Measurements from ENCODE around the gene PPP1R7.

Gene PPP1R7

GRCh38 chr2:241109210-241110088, 40.8 kb upstream of the PPP1R7 start:
- Histone ChIP-seq H3K9me3 (ENCODE audit: insufficient read depth, low read length, severe bottlenecking) (no peaks in the 10 kb centered on the region), H3K27me3 (ENCODE audit: insufficient read depth, low read length, poor library complexity) (no peaks in the 10 kb centered on the region), H3K4me2 (ENCODE audit: insufficient read depth, low read length) (no peak overlapping the region), H3K36me3 (ENCODE audit: insufficient read depth, low read length) (peaks cover 50% of the 10 kb centered on the region), H3K9ac (ENCODE audit: low read depth, low read length) (no peak overlapping the region), H3K4me3 (ENCODE audit: low read depth in 1 of 2, low read length in 2 of 2) (no peak overlapping the region), H3K79me2 (ENCODE audit: insufficient read depth, low read length) (no peaks in the 10 kb centered on the region), H2AFZ (ENCODE audit: low read depth, low read length) (no peak overlapping the region), H4K20me1 (ENCODE audit: insufficient read depth, low read length) (0 out of 2 replicates have a peak, but pooled peaks cover 3% of the 10 kb centered on the region), H3K4me1 (ENCODE audit: insufficient read depth, low read length) (no peaks in the 10 kb centered on the region), H3K27ac (ENCODE audit: low read length) (no peak overlapping the region)
- ATAC-seq (ENCODE audit: insufficient read depth, low read depth) (no peak), DNase-seq (no peak)
- TF ChIP-seq, protein P1, sequence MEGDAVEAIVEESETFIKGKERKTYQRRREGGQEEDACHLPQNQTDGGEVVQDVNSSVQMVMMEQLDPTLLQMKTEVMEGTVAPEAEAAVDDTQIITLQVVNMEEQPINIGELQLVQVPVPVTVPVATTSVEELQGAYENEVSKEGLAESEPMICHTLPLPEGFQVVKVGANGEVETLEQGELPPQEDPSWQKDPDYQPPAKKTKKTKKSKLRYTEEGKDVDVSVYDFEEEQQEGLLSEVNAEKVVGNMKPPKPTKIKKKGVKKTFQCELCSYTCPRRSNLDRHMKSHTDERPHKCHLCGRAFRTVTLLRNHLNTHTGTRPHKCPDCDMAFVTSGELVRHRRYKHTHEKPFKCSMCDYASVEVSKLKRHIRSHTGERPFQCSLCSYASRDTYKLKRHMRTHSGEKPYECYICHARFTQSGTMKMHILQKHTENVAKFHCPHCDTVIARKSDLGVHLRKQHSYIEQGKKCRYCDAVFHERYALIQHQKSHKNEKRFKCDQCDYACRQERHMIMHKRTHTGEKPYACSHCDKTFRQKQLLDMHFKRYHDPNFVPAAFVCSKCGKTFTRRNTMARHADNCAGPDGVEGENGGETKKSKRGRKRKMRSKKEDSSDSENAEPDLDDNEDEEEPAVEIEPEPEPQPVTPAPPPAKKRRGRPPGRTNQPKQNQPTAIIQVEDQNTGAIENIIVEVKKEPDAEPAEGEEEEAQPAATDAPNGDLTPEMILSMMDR (IDR thresholded peaks at IDR 0.05; ENCODE audit: borderline replicate concordance, extremely low read depth, low read length, poor library complexity, severe bottlenecking) = no peak
- TF ChIP-seq EZH2 (IDR thresholded peaks at IDR 0.05; ENCODE audit: borderline replicate concordance, low read depth, low read length, severe bottlenecking) = no peak

GRCh38 chr2:241110089-241110606, 40.1 kb upstream of the PPP1R7 start:
- Histone ChIP-seq H3K27ac (ENCODE audit: low read length) (no peak overlapping the region), H3K9me3 (ENCODE audit: insufficient read depth, low read length, severe bottlenecking) (no peaks in the 10 kb centered on the region), H4K20me1 (ENCODE audit: insufficient read depth, low read length) (0 out of 2 replicates have a peak, but pooled peaks cover 3% of the 10 kb centered on the region), H3K4me3 (ENCODE audit: low read depth in 1 of 2, low read length in 2 of 2) (no peak overlapping the region), H3K79me2 (ENCODE audit: insufficient read depth, low read length) (no peaks in the 10 kb centered on the region), H3K9ac (ENCODE audit: low read depth, low read length) (no peak overlapping the region), H3K36me3 (ENCODE audit: insufficient read depth, low read length) (peaks cover 57% of the 10 kb centered on the region), H3K4me1 (ENCODE audit: insufficient read depth, low read length) (no peaks in the 10 kb centered on the region), H3K27me3 (ENCODE audit: insufficient read depth, low read length, poor library complexity) (no peaks in the 10 kb centered on the region), H2AFZ (ENCODE audit: low read depth, low read length) (no peak overlapping the region), H3K4me2 (ENCODE audit: insufficient read depth, low read length) (no peak overlapping the region)
- no peak for DNase-seq
- no peak for ATAC-seq (ENCODE audit: insufficient read depth, low read depth)
- TF ChIP-seq EZH2 (IDR thresholded peaks at IDR 0.05; ENCODE audit: borderline replicate concordance, low read depth, low read length, severe bottlenecking) = no peak
- TF ChIP-seq, protein P1 (IDR thresholded peaks at IDR 0.05; ENCODE audit: borderline replicate concordance, extremely low read depth, low read length, poor library complexity, severe bottlenecking) = no peak

DNA sequence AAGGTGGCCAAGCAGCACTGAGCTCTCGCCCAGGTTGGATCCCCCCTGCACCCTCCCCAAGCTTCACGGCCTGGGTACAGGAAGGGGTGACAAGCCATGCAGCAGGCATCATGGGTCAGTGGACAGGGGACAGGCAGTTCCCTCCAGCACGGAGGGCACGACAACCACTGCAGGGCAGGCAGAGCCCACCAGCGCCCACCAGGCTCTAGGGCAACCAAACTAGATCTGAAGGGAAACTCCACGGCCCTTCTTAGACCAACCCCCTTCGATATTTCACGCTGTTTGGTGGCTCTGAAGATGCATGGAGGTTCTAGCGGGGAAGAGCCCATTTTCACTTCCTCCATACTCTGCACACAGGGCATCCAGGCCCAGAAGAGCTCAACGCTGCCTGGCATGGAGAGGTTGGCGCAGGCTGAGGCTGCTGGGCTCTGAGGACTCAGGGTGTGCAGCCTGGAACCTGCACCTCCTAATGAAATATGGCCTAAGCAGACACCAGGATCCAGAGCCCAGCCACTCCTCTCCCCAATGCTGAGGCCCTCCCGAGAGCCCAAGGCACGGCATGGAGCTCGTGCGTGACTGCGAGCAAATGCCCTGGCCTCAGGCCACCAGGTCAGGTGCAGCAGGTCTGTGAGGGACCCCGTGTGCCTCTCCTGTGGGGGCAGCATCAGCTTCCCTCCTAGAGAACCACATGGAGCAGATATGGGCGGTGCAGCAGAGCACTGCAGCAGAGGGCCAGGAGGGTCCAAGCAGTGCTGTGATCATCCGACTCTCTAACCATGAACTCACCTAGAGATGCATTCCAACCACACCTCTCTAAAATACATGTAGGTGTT, 39.4 kb upstream of the PPP1R7 start:
- no peaks in the 10 kb centered on the region for H3K9me3 ChIP-seq (ENCODE audit: insufficient read depth, low read length, severe bottlenecking)
- TF ChIP-seq, protein P1 (IDR thresholded peaks at IDR 0.05; ENCODE audit: borderline replicate concordance, extremely low read depth, low read length, poor library complexity, severe bottlenecking) = no peak
- no peak for TF ChIP-seq EZH2 (IDR thresholded peaks at IDR 0.05; ENCODE audit: borderline replicate concordance, low read depth, low read length, severe bottlenecking)
- no peak overlapping the region for H3K4me2 ChIP-seq (ENCODE audit: insufficient read depth, low read length)
- H3K36me3 ChIP-seq (ENCODE audit: insufficient read depth, low read length) = peaks cover 63% of the 10 kb centered on the region
- H3K79me2 ChIP-seq (ENCODE audit: insufficient read depth, low read length) = no peaks in the 10 kb centered on the region
- no peak overlapping the region for H3K27ac ChIP-seq (ENCODE audit: low read length)
- H4K20me1 ChIP-seq (ENCODE audit: insufficient read depth, low read length) = peaks cover 4% of the 10 kb centered on the region; the same call in 1 of the 2 replicates
- ATAC-seq (ENCODE audit: insufficient read depth, low read depth) = no peak
- DNase-seq = no peak
- H3K4me1 ChIP-seq (ENCODE audit: insufficient read depth, low read length) = no peaks in the 10 kb centered on the region
- no peaks in the 10 kb centered on the region for H3K27me3 ChIP-seq (ENCODE audit: insufficient read depth, low read length, poor library complexity)
- no peak overlapping the region for H2AFZ ChIP-seq (ENCODE audit: low read depth, low read length)
- no peak overlapping the region for H3K4me3 ChIP-seq (ENCODE audit: low read depth in 1 of 2, low read length in 2 of 2)
- H3K9ac ChIP-seq (ENCODE audit: low read depth, low read length) = no peak overlapping the region

Data from DND-41 (cell line).